ENCODE data around the gene SMIM22.

SMIM22 gene, protein sequence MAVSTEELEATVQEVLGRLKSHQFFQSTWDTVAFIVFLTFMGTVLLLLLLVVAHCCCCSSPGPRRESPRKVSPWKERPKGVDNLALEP

DNA sequence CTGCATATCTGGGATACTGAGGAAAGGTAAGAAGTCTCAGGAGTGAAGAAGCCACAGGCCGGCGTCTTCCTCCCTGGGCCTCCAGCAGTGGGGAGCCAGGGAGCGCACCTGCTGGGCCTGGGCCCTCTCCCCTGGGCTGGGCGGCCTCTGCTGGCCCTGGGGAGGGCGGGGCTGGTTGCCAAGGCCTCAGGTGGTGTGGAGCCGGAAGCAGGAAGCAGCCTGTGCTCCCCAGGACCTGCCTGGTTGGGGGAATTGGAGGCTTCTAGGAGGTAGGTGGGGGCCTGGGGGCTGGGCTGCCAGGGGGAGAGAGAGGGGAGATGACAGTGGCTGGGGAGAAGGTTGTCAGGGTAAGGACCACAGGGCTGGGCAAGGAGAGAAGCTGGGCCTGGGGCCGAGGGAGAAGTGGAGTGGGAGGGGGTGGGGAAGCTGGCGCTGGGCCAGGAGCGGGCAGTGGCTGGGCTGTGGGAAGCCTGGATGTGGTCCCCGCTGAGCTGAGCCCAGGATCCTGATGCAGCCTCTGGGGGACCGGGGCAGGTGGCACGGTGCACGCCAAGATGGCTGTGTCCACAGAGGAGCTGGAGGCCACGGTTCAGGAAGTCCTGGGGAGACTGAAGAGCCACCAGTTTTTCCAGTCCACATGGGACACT lies at the start of gene SMIM22:
Gene SMIM22 (plus strand): TSS at position 189 of the 647 bp plus-strand sequence. CDS start 366 bp downstream, at position 555.
- no peak for DNase-seq

DNA sequence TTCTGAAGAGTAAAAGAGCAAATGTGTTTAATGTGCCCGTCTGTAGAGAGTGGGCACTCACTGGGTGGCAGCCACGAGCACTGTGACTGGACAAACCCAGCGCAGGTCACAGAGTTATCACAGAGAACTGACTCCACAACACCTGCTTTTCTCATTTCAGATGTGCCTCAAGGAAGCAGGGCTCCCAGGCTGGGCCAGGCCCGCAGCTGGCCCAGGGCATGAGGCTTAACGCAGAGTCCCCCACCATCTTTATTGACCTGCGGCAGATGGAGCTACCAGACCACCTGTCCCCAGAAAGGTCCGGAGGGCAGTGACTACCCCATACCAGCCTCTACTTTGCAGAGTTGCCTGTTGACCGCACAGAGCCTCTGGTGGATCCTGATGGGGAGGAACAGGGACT lies 49.0 kb upstream of the SMIM22 start:
- no peak for DNase-seq

DNA sequence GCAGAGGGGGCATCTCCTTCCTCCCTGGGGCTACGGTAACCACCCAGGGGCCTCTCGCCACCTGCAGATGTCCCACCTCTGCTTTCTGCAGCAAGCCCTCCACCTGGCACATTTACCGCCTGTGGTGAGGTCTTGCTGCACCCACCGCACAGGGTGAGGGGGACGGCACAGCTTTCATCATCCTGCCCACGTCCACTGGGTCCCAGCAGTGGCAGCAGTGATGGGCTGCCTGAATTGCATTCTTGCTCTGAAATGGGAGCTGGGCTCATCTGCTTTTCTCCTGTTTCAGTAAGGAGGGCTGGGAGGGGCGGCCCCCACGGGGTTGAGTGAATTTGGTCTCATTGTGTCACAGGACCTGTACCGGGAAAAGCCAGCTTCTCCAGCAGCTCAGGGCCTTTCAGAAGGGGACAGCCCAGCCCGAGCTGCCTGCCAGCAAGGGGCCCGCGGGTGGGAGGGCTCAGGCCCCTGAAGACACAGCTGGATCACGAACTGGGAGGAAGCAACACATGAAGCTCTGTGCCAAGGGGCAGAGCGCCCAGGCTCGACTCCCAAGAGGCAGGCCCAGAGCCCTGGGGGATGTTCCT lies 48.1 kb upstream of the SMIM22 start:
- no peak for DNase-seq

DNA sequence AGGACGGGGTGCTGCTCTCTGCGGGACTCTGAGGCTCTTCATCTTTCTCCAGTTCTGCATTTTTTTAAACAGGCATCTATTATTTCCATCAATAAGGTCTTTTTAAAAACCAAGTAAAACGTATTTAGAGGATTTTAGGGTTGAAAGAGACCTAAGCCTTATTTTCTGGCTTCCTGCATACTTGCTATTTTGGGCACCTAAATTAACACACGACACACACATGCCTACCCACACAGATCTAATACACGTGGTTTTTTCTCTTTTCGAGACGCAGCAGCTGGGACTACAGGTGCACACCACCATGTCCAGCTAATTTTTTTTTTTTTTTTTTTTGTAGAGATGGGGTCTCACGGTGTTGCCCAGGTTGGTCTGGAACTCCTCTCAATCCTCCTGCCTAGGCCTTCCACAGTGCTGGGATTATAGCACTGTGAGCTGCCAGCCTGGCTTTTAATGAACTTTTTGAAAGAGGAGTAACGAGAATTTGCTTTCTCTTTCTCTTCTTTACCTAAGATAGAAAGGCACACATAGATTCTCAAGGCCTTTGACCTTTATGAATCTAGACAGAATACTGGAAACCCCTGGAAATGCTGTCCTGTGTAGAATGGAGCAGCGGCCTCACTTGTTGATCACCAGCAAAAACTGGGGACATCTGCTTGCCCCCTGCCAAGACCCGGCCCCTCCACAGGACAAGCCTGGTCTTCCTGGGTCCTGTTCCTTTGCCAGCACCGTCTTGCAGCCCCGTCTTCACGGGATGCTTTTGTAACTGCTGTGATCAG lies 47.1 kb upstream of the SMIM22 start:
- no peak for DNase-seq

DNA sequence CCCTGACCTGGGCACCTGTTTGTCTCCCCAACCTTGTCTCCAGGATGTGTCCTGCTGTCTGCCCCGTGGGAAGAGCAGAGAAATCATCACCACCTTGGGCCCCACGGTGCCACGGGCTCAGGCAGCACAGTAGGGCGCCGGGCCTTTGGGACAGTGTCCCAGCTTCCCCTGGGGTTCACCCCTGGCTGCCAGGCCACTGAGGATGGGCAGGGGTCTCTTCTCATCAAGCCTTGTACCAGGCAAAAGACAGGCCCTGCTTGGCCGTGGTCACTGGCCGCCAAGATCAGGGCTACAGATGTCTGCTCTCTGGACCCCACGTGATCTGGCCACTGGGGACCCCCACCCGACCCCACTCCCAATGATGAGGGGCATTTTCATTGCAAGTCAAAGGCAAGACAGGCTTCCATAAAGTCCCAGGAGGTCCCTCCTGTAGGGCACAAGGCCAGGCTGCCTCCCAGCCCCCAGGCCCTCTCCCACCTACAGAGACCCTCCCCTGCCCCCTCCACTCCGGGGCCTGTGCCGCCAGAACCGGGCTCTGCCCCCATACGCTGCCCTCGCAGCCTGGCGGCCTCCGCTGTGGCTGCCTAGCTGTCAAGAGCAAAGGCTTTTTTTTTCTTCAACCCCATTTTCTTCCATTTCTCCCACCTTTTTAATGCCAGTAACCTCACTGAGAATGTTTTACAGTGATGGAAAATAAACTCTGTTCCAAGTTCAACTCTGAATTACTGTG lies 46.3 kb upstream of the SMIM22 start:
- DNase-seq, result no peak

DNA sequence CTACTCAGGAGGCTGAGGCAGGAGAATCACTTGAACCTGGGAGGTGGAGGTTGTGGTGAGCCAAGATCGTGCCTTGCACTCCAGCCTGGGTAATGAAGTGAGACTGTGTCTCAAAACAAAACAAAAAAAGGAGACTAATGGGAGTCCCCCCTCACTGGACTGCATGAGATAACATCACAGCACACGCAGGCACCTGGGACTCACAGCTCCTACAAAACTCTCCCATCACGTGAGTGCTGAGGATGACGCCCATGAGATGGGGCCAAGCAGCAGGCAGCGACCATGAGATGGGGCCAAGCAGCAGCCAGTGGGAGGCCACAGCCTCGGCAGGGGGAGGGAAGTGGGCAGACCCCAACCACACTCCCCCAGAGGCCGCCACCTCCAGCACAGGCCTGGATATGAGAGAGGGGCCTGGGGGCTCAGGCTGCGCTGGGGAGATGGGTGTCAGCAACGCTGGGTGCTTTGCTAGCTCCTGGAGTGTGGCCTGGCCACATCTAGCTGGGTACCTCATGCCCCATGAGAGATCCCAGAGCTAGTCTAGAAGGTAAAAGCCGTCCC lies 45.4 kb upstream of the SMIM22 start:
- no peak for DNase-seq

DNA sequence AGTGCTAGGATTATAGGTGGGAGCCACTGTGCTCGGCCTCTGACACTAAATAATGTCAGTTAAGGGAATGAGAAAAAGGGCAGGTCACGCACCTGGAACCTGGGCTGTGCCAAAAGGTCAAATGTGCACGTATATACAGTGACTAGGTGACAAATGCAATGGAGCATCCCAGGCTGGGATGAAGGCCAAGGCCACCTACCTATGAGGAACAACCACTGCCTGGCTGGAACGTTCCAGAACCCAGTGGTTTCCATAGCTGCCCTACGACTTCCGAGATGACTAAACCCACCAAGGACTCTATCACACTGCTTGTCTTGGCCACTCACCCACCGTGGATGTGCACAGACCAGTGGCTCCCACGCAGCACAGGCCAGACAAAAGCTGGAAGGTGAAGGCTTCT lies 44.3 kb upstream of the SMIM22 start:
- no peak for DNase-seq

DNA sequence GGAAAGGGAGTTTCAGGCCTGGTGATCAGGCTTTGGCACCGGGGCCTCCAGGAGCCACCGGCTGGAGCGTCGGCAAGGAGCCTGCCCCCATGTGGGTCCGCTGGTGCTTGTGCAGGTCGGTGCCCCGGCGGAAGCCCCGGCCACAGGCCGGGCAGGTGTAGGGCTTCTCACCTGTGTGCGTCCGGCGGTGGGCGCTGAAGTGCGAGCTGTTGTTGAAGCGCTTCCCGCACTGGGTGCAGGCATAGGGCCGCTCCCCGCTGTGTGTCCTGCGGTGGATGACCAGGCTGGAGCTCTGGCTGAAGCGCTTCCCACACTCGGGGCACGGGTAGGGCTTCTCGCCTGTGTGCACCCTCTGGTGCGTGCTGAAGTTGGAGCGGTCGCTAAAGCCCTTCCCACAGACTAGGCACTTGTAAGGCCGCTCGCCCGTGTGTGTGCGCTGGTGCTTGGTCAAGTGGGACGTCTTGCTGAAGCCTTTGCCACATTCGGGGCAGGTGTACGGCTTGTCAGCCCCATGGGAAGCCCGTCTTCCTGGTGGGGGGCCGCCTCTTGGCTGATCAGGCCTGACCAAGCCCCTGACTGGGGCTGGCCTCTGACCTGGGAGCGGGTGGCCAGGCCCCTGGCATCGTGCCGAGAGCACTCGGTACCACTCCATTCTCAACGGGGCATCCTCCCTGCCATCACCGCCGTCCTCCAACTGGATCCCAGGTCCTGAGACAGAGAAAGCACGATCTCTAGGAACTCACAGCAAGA lies 42.6 kb upstream of the SMIM22 start:
- no peak for DNase-seq

DNA sequence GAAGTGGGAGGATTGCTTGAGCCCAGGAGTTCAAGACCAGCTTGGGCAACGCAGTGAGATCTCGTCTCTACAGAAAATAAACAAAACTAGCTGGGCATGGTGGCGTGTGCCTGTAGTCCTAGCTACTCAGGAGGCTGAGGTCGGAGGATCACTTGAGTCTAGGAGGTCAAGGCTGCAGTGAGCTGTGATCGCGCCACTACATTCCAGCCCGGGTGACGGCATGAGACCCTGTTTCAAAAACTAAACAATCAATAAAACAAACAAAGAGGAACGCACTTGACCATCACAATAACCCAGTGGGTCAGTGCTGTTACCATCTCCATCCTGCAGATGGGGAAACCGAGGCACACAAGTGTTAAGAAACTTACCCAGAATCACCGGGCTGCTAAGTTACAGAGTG lies 41.9 kb upstream of the SMIM22 start:
- DNase-seq, result no peak

DNA sequence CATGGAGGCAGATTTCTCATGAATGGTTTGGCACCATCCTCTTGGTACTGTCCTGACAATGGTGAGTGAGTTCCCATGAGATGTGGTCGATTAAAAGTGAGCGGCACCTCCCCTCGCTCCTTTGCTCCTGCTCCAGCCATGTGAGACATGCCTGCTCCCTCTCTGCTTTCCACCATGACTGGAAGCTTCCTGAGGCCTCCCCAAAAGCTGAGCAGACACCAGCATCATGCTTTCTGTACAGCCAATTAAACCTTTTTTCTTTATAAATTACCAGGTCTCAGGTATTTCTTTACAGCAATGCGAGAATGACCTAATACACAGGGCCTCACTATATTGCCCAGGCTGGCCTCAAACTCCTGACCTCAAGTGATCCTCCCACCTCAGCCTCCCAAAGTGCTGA lies 40.3 kb upstream of the SMIM22 start:
- no peak for DNase-seq

DNA sequence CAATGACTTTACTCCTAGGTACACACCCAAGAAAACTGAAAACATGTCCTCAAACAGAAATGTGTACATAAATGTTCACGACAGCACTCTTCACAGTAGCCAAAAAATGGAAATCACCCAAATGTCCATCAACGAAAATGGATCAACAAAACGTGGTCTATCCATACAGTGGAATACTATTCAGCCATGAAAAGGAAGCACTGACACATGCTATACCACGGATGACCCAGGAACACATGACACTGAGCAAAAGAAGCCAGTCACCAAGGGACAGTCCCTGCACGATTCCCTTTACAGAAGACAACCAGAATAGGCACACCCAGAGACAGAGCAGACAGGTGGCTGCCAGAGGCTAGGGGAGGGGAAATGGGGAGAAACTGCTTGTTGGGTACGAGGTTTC lies 39.5 kb upstream of the SMIM22 start:
- no peak for DNase-seq

DNA sequence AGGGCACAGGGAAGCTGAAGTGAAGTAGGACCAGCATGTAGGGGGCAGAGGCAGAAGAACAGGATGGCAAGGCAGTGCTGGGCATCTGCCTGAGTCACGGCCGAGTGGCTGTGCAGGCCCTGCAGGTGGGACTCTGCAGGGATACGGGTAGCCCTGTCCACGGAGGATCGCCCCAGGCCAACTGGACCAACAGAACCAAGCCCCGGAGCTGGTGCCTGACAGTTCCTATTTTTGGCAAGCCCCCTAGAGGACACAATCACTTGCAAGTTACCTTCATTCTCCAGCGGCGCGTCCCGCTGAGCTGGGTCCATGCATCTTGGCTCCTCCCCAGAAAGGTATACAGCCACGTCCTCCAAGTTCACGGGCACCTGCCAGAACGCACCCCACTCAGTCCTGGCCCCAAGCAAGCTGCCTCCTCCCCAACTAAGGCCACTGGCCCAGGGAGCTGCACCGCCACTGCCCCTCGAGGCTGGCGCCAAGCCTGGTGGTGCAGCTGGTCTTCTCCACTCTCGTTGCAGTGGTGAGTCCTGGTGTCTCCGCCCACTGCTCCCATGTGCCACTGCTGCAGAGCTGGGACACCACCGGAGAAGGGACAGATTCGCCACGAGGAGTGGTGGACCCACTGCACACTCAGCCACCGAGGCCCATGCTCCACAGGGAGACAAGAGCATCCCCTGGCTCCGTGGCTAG lies 34.8 kb upstream of the SMIM22 start:
- DNase-seq, result no peak

DNA sequence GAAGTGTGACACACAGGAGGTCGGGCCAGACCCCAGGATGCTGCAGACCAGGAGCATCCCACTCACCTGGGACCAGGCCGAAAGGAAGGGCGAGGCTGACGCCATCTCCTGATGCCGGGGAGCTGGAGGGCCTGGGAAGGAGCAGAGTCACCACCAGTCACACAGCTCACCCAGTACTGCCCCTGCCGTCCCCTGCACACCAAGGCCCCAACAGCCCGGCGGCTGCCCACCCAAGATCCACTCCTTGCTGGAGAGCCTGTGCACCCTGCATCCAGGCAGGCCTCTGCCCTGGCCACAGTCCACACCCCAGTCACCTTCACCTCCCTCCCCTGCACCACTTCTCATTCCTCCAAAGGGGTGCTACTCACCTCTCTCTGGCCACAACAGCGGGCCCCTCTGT lies 33.0 kb upstream of the SMIM22 start:
- DNase-seq, result no peak

DNA sequence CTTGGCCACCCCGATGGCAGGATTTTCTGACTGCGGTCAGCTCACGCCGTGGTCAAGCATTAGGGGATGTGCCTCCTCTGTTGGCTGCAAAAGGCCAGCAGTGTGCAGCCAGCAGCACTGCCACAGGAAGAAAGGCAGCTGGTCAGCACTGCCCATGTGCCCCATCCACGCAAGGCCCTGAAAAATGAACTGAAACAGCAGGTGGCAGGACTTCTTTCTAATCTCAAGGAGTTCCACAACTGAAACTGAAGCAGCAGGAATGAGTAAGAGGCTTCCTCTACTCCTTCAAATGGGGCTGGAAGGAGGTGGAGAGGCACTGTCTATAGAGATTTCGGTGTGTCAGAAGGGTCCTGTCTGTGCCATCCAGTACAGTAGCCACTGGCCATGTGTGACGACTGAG lies 31.4 kb upstream of the SMIM22 start:
- no peak for DNase-seq

DNA sequence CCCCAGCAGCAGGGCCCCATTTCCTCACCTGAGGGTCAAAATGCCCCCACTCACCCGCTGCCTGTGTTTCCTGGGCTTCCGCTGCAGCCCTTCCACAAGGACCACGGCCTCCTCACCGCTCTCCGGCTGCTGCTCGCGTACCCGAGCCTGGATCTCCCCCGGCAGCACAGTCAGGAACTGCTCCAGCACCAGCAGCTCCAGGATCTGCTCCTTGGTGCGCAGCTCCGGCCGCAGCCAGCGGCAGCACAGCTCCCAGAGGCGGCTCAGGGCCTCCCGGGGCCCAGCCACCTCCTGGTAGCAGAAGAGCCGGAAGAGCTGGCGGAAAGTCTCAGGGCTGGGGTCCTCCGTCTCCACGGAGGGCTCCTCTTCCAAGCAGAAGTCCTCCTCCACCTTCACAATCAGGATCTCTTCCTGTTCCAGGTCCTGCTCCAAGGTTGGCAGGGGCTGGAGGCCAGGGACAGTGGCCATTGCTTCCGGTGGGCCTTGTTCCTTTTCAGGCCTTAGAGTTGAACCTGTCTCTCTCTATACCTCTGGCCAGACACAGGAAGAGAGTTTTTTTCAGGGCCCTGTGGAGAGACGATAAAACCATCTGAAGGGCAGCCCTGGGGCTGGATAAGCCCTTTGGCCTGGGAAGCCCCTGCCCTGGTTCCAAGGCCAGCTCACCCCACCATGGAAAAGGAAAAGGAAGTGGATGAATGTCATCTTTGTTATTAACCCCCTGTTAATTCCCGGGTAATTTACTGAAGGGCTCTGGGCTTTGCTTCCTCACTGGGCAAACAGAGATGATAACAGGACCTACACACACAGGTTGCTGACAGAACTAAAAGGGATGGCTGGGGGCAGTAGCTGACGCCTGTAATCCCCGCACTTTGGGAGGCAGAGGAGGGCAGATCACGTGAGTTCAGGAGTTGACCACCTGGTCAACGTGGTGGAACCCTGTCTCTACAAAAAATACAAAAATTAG lies 29.4 kb upstream of the SMIM22 start:
- DNase-seq, result no peak

DNA sequence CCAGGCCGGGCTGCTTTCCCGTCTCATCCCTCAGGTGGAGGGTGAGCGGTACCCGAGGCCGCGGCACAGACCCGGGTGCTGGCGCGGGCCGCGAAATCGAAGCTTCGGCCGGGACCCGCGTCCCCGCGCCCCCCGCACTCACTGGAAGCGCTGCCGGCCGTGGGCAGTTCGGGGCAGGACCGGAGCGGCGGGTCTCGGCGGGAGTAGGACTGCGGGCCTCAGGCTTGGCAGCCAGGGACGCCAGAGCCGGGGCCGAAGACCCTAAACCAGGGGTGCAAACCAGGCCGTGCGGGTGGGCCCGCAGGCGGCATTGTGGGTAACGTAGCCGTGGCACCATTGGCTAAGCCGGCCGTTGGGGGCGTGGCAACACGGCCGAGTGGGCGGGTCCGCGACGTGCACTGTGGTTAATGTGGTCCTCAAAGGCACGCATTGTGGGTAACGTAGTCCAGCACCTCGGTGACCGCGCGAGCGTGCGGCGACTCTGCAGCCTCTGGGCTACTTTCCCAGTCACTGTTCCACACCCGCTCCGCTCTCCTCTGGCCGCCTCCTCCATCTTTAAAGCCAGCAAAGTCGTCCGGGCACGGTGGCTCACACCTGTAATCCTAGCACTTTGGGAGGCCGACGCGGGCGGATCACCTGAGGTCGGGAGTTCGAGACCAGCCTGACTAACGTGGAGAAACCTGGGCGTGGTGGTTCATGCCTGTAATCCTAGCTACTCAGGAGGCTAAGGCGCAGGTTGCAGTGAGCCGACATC lies 28.1 kb upstream of the SMIM22 start, which contains the start of gene ZNF500:
Gene ZNF500 (minus strand): TSS at position 288 of the 754 bp plus-strand sequence. CDS start 1,184 bp downstream, outside the sequence.
- peak; percentile 85 for DNase-seq

DNA sequence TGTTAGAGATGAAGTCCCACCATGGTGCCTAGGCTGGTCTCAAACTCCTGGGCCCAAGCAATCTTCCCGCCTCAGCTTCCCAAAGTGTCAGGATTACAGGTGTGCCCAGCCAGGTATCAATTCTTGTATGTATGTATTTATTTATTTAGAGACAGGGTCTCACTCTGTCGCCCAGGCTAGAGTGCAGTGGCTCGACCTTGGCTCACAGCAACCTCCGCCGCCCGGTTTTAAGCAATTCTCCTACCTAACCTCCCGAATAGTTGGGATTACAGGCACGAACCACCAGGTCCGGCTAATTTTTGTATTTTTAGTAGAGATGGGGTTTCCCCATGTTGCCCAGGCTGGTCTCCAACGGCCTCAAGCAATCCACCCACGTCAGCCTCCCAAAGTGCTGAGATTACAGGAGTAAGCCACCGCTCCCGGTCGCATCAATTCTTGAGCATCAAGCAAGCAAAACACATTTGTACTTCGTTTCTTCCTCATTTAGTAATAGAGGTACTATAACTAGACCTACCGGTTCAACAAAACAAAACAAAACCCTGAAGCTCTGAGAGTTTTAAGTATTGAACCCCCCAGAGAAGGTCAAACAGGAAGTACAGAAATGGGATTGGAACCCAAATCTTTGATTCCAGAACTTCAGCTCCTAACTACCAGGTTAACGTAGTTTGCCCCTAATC lies 27.2 kb upstream of the SMIM22 start:
- no peak for DNase-seq

DNA sequence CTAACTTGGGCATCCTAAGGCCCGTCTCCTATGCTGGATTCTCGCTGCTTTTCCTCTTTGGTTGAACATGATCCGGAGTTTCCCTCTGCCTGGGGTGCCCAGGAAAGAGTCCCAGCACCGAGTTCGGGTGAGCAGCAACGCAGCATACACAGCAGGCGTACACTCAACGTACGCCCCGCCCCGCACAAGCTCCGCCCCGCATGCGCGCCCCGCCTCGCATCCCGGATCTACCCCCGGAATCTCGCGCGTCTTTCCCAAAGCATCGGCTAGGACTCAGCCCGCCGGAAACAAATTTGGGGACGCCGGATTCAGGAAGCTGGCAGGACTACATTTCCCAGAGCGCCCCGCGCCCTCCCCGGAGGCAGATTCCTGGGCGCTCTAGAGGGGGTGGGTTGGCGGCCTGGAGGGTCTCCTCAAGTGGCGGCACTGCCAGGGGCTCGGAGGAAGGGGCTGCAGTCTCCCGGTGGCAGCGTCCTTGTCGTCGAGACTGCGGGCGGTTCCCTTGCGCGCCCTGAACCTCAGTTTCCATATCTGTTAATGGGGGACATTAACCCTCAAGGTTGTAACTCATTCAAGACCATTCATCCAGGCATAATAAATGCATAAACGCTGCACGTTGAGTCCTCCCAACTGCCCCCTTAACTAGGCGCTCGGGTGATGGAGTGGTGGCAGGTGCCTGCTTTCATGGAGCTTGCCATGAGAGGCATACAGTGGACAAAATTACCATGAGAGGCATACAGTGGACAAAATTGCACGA lies 26.4 kb upstream of the SMIM22 start:
- peak; percentile 84 for DNase-seq

Data from NCI-H526 treated with DMSO at 0.1 percent for 48 hours (cell line).